CD4-positive, alpha-beta T cell (primary cell): ENCODE results near the gene CAMKK1. TPM values are rescaled to one million over a fixed set of nuclear protein-coding genes. Genes with fewer than 3 reads are reported as not detected.

ENCODE experiments used
- ATAC-seq: fragments of 200-7000 bp; cut with Tn5 transposase; one replicate; pipeline ENCODE4 v1.10.0; 2022; ENCODE audit warnings: mild to moderate bottlenecking; ENCODE audit not compliant: poor library complexity
- CTCF ChIA-PET: fragments of 350-600 bp; sonication (Branson Sonifier 250); formaldehyde crosslinking; loops from one replicate; lab custom pipeline; 2021; ENCODE audit warnings: antibody characterized with exemption, inconsistent platforms; lab: Charles Lee
- POLR2A ChIA-PET: fragments of 350-600 bp; sonication (Branson Sonifier 250); formaldehyde crosslinking; loops from one replicate; lab custom pipeline; 2021; ENCODE audit warnings: antibody characterized with exemption, inconsistent platforms; lab: Charles Lee
- DNase-seq, 14 experiments: peaks; one replicate each; pipeline ENCODE4 v3.0.0-alpha.2; 2013 to 2020; ENCODE audit warnings: mixed read lengths in 2 of 14
- H3K27ac ChIP-seq, 2 donors: one replicate each; pipeline versions ENCODE4 v1.5.1 to v1.7.0; 2013; ENCODE audit warnings: low read length in 2 of 2, low read depth in 1 of 2, mild to moderate bottlenecking in 1 of 2
- H3K27me3 ChIP-seq, 2 experiments: 1 replicate in 1 of 2; 2 replicates in 1 of 2; pipeline versions ENCODE4 v1.6.1 to v1.7.0; 2013; ENCODE audit warnings: low read length in 2 of 2, control low read depth in 1 of 2, mild to moderate bottlenecking in 1 of 2, moderate library complexity in 1 of 2; ENCODE audit not compliant: insufficient read depth in 2 of 2, control insufficient read depth in 1 of 2
- H3K36me3 ChIP-seq: one replicate; pipeline ENCODE4 v1.6.1; 2013; ENCODE audit warnings: low read length, control low read depth; ENCODE audit not compliant: insufficient read depth
- H3K4me1 ChIP-seq: one replicate; pipeline ENCODE4 v1.6.1; 2013; ENCODE audit warnings: low read length, control low read depth; ENCODE audit not compliant: insufficient read depth
- H3K4me3 ChIP-seq: one replicate; pipeline ENCODE4 v1.5.1; 2013; ENCODE audit warnings: mild to moderate bottlenecking, low read length, moderate library complexity
- H3K9me3 ChIP-seq, 2 experiments: 1 replicate in 1 of 2; 2 replicates in 1 of 2; pipeline versions ENCODE4 v1.6.1 to v1.7.0; 2013; ENCODE audit warnings: low read length in 2 of 2, mild to moderate bottlenecking in 2 of 2, control low read depth in 1 of 2, moderate library complexity in 1 of 2; ENCODE audit not compliant: control insufficient read depth in 1 of 2, insufficient read depth in 1 of 2
- H3K27ac Mint-ChIP-seq: one replicate; pipeline ENCODE4 v1.8.0; 2020; ENCODE audit warnings: mixed read lengths
- H3K27me3 Mint-ChIP-seq: one replicate; pipeline ENCODE4 v1.8.0; 2021; ENCODE audit warnings: mixed read lengths
- H3K36me3 Mint-ChIP-seq: one replicate; pipeline ENCODE4 v1.8.0; 2021; ENCODE audit warnings: low read depth, mixed read lengths
- H3K4me1 Mint-ChIP-seq: one replicate; pipeline ENCODE4 v1.8.0; 2021; ENCODE audit warnings: low read depth, mixed read lengths
- H3K4me3 Mint-ChIP-seq: one replicate; pipeline ENCODE4 v1.8.0; 2020; ENCODE audit warnings: mild to moderate bottlenecking, mixed read lengths
- H3K9me3 Mint-ChIP-seq: one replicate; pipeline ENCODE4 v1.8.0; 2020; ENCODE audit warnings: mixed read lengths
- CTCF ChIP-seq: fragments of 200-600 bp; IDR thresholded peaks from one replicate; pipeline ENCODE4 v1.8.0; 2022; ENCODE audit warnings: antibody characterized with exemption, mild to moderate bottlenecking
- intact Hi-C, 2 experiments: fragments of 100-400 bp; cut with DNase I in 1 of 2; cut with micrococcal nuclease in 1 of 2; formaldehyde crosslinking; loops; one replicate each; pipeline versions ENCODE4 v1.15.1 to v1.9.0; 2023 to 2025; cut with DNase I, micrococcal nuclease
- total RNA-seq, 174 experiments: library from RNA in 2 of 174; stranded (reverse) in 2 of 174; gene quantifications; one replicate each; pipeline ENCODE4 v1.2.3 and lab custom pipeline; 2021 to 2026

CAMKK1 gene
- total RNA-seq, 2 experiments from 2014 or later, result 4.8 to 4.9 TPM

DNA sequence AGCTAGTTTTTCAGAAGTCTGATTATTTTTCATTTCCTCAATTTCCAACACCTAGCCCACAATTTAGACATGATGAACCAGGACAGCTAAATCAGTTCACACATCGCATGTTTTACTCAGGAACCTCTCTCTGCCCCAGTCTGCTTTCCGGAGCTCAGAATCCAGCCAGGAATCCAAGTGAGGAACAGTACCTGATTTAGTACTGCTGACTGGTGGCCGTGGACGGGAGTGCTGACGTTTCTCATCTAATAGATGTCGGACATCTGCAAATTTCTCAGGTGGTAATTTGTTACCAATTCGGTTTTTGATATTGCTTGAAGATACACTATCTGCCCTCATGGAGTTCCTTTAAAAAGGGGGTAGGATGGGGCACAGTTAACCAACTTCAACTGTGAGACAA, 76.9 kb downstream of the CAMKK1 start:
- Mint-ChIP-seq H3K4me1 (no peaks in the 10 kb centered on the region), H3K4me3 (no peak overlapping the region), H3K36me3 (peaks cover 84% of the 10 kb centered on the region), H3K27me3 (no peaks in the 10 kb centered on the region), H3K27ac (no peak overlapping the region), H3K9me3 (no peaks in the 10 kb centered on the region)
- intact Hi-C loops, result no loop called here
- Histone ChIP-seq H3K4me1 (no peaks in the 10 kb centered on the region), H3K27me3 (no peaks in the 10 kb centered on the region), H3K36me3 (peaks cover 94% of the 10 kb centered on the region), H3K27ac (no peak overlapping the region), H3K4me3 (no peak overlapping the region), H3K9me3 (no peaks in the 10 kb centered on the region)
- ChIA-PET CTCF (no interaction called here), POLR2A (no interaction called here)
- ATAC-seq (no peak), DNase-seq (no peak)
- TF ChIP-seq CTCF, result no peak

DNA sequence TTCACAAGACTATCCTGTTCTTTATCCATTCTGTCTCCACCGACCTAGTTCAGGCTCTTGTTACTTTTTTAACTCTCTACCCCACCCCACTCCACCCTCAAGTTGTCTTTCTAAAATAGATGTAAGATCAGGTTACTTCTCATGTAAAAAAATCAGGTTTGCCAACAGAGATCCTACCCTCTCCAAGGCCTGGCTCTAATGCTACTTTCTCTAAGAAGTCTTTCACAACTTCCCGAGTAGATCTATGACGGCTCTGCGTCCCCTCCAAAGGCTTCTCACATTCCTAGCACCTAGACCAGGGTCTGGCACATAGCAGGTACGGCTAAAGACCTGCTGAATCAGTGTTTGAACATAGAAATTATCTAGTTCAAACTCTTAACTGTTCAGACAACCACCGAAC, 77.7 kb downstream of the CAMKK1 start:
- no peak overlapping the region for H3K27ac ChIP-seq
- no peak overlapping the region for H3K4me3 ChIP-seq
- POLR2A ChIA-PET, result no interaction called here
- no peaks in the 10 kb centered on the region for H3K9me3 Mint-ChIP-seq
- no peaks in the 10 kb centered on the region for H3K27me3 Mint-ChIP-seq
- no peaks in the 10 kb centered on the region for H3K4me1 ChIP-seq
- H3K36me3 Mint-ChIP-seq, result peaks cover 85% of the 10 kb centered on the region
- no peaks in the 10 kb centered on the region for H3K4me1 Mint-ChIP-seq
- no peaks in the 10 kb centered on the region for H3K9me3 ChIP-seq
- no peak for TF ChIP-seq CTCF
- peaks cover 95% of the 10 kb centered on the region for H3K36me3 ChIP-seq
- no peak for DNase-seq
- H3K27me3 ChIP-seq, result no peaks in the 10 kb centered on the region
- intact Hi-C loops, result no loop called here
- CTCF ChIA-PET, result no interaction called here
- no peak for ATAC-seq
- H3K27ac Mint-ChIP-seq, result no peak overlapping the region
- H3K4me3 Mint-ChIP-seq, result no peak overlapping the region

DNA sequence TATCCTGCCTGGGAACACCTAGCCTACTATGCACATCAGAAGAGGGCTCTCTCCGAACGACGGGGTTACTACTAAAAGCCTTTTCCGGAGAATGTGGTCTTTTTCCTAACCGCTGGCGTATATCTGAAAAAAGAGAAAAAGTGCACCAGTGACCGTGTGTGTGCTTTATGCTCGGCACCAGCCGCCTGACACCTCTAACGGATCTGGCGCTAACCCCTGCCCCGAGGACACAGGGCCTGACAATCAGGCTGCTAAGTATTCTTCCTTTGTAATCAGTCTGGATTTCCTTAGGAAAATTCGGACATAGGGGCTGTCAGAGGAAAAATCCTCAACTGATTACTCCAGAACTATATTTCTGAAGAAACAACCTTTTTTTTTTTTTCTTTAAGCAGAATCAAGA, 78.5 kb downstream of the CAMKK1 start:
- POLR2A ChIA-PET, result no interaction called here
- H3K4me1 Mint-ChIP-seq, result no peaks in the 10 kb centered on the region
- no peak overlapping the region for H3K27ac Mint-ChIP-seq
- H3K9me3 Mint-ChIP-seq, result no peaks in the 10 kb centered on the region
- no peak overlapping the region for H3K4me3 ChIP-seq
- H3K4me1 ChIP-seq, result no peaks in the 10 kb centered on the region
- intact Hi-C loops, result no loop called here
- H3K4me3 Mint-ChIP-seq, result no peak overlapping the region
- ATAC-seq, result no peak
- CTCF ChIA-PET, result no interaction called here
- no peaks in the 10 kb centered on the region for H3K27me3 ChIP-seq
- H3K36me3 ChIP-seq, result peaks cover 90% of the 10 kb centered on the region
- no peaks in the 10 kb centered on the region for H3K27me3 Mint-ChIP-seq
- H3K9me3 ChIP-seq, result no peaks in the 10 kb centered on the region
- peaks cover 85% of the 10 kb centered on the region for H3K36me3 Mint-ChIP-seq
- TF ChIP-seq CTCF, result no peak
- no peak overlapping the region for H3K27ac ChIP-seq
- no peak for DNase-seq
